SU-DHL-6 (cell line): ENCODE measurements around the gene GAGE12J.
"Not testable (repeated sequence)": the region's sequence is repeated elsewhere in the genome, so short reads cannot be mapped to it uniquely, and the experiment has no call there.

Experiments used
- H2AFZ ChIP-seq: fragments of 200-600 bp; sonication (generic); 2 replicates; pipeline ENCODE4 v1.6.1; 2014; ENCODE audit warnings: low read depth, mild to moderate bottlenecking, moderate library complexity, mixed read lengths, antibody characterized with exemption, low read length; ENCODE audit not compliant: severe bottlenecking
- H3F3A ChIP-seq: fragments of 200-600 bp; shearing (Covaris generic); 2 replicates; pipeline ENCODE4 v1.6.0; 2016; ENCODE audit warnings: antibody characterized with exemption, mild to moderate bottlenecking; ENCODE audit not compliant: insufficient read depth
- H3K27ac ChIP-seq: fragments of 200-600 bp; sonication (generic); 2 replicates; pipeline ENCODE4 v1.5.1; 2016; ENCODE audit warnings: low read depth, mild to moderate bottlenecking, low read length, moderate library complexity, mixed read lengths
- H3K27me3 ChIP-seq: fragments of 200-600 bp; sonication (generic), shearing (Covaris generic); 2 replicates; pipeline ENCODE4 v1.6.0; 2014; ENCODE audit warnings: mild to moderate bottlenecking, low read length
- H3K36me3 ChIP-seq: fragments of 200-600 bp; sonication (generic); 2 replicates; pipeline ENCODE4 v1.6.1; 2014; ENCODE audit warnings: mild to moderate bottlenecking, low read length, mixed read lengths
- H3K4me2 ChIP-seq: fragments of 300-600, 200-600 bp; shearing (Covaris generic), sonication (generic); 2 replicates; pipeline ENCODE4 v1.6.0; 2014; ENCODE audit warnings: low read length, low read depth, mild to moderate bottlenecking; ENCODE audit not compliant: poor library complexity, severe bottlenecking
- H3K4me3 ChIP-seq: fragments of 200-600 bp; sonication (generic); 2 replicates; pipeline ENCODE4 v1.5.1; 2014; ENCODE audit warnings: antibody characterized with exemption, low read length, mild to moderate bottlenecking, mixed read lengths; ENCODE audit not compliant: insufficient read depth, poor library complexity, severe bottlenecking
- H3K79me2 ChIP-seq: fragments of 200-600 bp; sonication (generic); 2 replicates; pipeline ENCODE4 v1.6.1; 2014; ENCODE audit warnings: mild to moderate bottlenecking, low read length, moderate library complexity; ENCODE audit not compliant: insufficient read depth
- H3K9ac ChIP-seq: fragments of 200-600 bp; sonication (generic); 2 replicates; pipeline ENCODE4 v1.7.0; 2014; ENCODE audit warnings: mild to moderate bottlenecking, low read length
- H3K9me2 ChIP-seq: fragments of 200-600 bp; sonication (generic); replicated peaks from 2 replicates; pipeline ENCODE4 v1.6.1; 2014; ENCODE audit warnings: low read length; ENCODE audit not compliant: insufficient read depth
- H3K9me3 ChIP-seq: fragments of 200-600 bp; sonication (generic); 2 replicates; pipeline ENCODE4 v1.6.1; 2014; ENCODE audit warnings: low read length, mixed read lengths; ENCODE audit not compliant: insufficient read depth
- H4K20me1 ChIP-seq: fragments of 200-600 bp; sonication (generic); 2 replicates; pipeline ENCODE4 v1.6.1; 2014; ENCODE audit warnings: low read depth, mild to moderate bottlenecking, antibody characterized with exemption, low read length, moderate library complexity, mixed read lengths
- CTCF ChIP-seq: fragments of 200-600 bp; sonication (generic); IDR thresholded peaks from one replicate; pipeline ENCODE4 v1.5.1; 2017; ENCODE audit warnings: antibody characterized with exemption, mild to moderate bottlenecking, low read length, moderate library complexity; ENCODE audit not compliant: insufficient read depth, poor library complexity, severe bottlenecking
- EZH2phosphoT487 ChIP-seq: fragments of 200-600 bp; sonication (generic), shearing (Covaris generic); conservative IDR thresholded peaks from 2 replicates; pipeline ENCODE4 v1.6.1; 2018; ENCODE audit warnings: mild to moderate bottlenecking, antibody characterized with exemption, low read length, moderate library complexity, mixed read lengths

GAGE12J gene

DNA sequence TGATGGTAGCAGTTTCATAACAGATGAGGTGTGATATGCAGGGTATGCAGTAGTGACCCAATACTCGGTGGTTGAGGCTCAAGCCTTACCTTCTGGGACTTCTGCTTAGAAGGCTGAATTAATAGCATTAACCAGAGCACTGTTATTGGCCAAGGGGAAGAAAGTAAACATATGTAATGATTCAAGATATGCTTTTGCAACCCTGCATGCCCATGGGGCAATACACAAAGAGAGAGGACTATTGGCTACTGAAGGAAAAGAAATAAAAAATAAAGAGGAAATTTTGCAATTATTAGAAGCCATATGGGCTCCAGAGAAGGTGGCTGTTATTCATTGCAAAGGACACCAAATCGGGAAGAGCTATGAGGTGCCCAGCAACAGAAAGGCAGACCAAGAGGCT lies 9.7 kb upstream of the GAGE12J start:
- Histone ChIP-seq H3K79me2 (no peaks in the 10 kb centered on the region), H2AFZ (no peak overlapping the region), H3K27me3 (no peaks in the 10 kb centered on the region), H3K9me3 (no peaks in the 10 kb centered on the region), H3K4me3 (no peak overlapping the region), H4K20me1 (no peaks in the 10 kb centered on the region), H3K9ac (no peak overlapping the region), H3K36me3 (no peaks in the 10 kb centered on the region), H3K27ac (no peak overlapping the region), H3K4me2 (no peak overlapping the region), H3F3A (no peaks in the 10 kb centered on the region), H3K9me2 (no peaks in the 10 kb centered on the region)
- no peak for TF ChIP-seq EZH2phosphoT487
- no peak for TF ChIP-seq CTCF

- TF ChIP-seq EZH2phosphoT487 = no peak
- TF ChIP-seq CTCF = no peak
- no peak overlapping the region for H3K4me2 ChIP-seq
- H3K9me2 ChIP-seq = no peaks in the 10 kb centered on the region
- H4K20me1 ChIP-seq = no peaks in the 10 kb centered on the region
- no peak overlapping the region for H3K4me3 ChIP-seq
- no peaks in the 10 kb centered on the region for H3K79me2 ChIP-seq
- no peaks in the 10 kb centered on the region for H3K27me3 ChIP-seq
- H3K27ac ChIP-seq = no peak overlapping the region
- no peaks in the 10 kb centered on the region for H3F3A ChIP-seq
- no peaks in the 10 kb centered on the region for H3K36me3 ChIP-seq
- H2AFZ ChIP-seq = no peak overlapping the region
- H3K9me3 ChIP-seq = no peaks in the 10 kb centered on the region
- no peak overlapping the region for H3K9ac ChIP-seq
Measured at GRCh38 chrX:49316085-49316484, 5.8 kb upstream of the GAGE12J start.

DNA sequence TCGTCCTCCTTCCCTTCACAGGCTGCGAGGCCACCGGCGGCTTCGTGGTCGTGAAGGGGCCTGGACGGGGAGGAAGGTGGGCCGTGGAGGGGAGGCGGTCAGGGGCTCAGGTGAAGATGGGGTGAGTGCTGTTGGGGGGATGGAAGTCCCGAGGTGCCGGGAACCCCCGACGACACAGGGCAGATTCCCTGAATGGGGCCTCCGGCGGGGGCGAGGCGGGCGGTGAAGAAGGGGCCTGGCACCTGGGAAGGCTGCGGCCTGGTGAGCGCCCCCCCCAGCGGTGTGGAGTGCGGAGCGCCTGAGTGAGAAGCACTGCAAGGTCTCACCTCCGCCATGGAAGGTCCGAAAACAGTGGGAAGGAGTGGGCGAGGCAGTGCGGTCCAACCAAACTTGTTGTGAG lies 429 bp downstream of the GAGE12J start:
- not testable (repeated sequence) for H4K20me1 ChIP-seq, H3K4me2 ChIP-seq, H3K9me3 ChIP-seq, H3F3A ChIP-seq, H3K36me3 ChIP-seq, H3K27me3 ChIP-seq, H3K9me2 ChIP-seq, H3K9ac ChIP-seq, H2AFZ ChIP-seq, H3K4me3 ChIP-seq, H3K79me2 ChIP-seq, H3K27ac ChIP-seq

- not testable (repeated sequence) for H3K79me2 ChIP-seq, H3F3A ChIP-seq, H3K4me3 ChIP-seq, H2AFZ ChIP-seq, H3K9me2 ChIP-seq, H4K20me1 ChIP-seq, H3K9ac ChIP-seq, H3K27ac ChIP-seq, H3K9me3 ChIP-seq, H3K4me2 ChIP-seq, H3K27me3 ChIP-seq, H3K36me3 ChIP-seq
Measured at GRCh38 chrX:49323735-49324134, 1.9 kb downstream of the GAGE12J start.

DNA sequence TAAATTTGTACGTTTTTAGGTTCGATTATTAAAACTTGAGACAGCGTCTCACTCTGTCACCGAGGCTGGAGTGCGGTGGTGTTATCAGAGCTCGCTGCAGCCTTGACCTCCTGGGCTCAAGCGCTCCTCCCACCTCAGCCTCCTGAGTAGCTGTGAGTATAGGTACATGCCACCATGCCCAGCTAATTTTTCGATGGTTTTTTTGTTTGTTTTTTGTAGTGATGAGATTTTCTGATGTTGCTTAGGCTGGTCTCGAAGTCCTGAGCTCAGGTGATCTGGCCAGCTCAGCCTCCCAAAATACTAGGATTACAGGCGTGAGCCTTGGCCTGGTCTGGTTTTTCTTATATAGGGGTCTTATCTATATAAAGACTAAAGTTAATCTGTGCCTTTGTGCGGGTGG lies 8.6 kb downstream of the GAGE12J start:
- H3K4me3 ChIP-seq, H4K20me1 ChIP-seq, H3K9ac ChIP-seq, H2AFZ ChIP-seq, H3K79me2 ChIP-seq, H3K36me3 ChIP-seq, H3K27me3 ChIP-seq, H3K4me2 ChIP-seq, H3K9me3 ChIP-seq, H3K27ac ChIP-seq, H3K9me2 ChIP-seq, H3F3A ChIP-seq: not testable (repeated sequence)

GRCh38 chrX:49331282-49331681 lies 9.4 kb downstream of the GAGE12J start, which contains the start of gene GAGE13:
TSS of gene GAGE13 (plus strand) at chrX:49331582. CDS start at chrX:49332738, 1,156 bp downstream.
- not testable (repeated sequence) for H3K9me3 ChIP-seq, H3K36me3 ChIP-seq, H3K79me2 ChIP-seq, H4K20me1 ChIP-seq, H3K27ac ChIP-seq, H3K4me3 ChIP-seq, H3K9me2 ChIP-seq, H3F3A ChIP-seq, H2AFZ ChIP-seq, H3K4me2 ChIP-seq, H3K9ac ChIP-seq, H3K27me3 ChIP-seq

DNA sequence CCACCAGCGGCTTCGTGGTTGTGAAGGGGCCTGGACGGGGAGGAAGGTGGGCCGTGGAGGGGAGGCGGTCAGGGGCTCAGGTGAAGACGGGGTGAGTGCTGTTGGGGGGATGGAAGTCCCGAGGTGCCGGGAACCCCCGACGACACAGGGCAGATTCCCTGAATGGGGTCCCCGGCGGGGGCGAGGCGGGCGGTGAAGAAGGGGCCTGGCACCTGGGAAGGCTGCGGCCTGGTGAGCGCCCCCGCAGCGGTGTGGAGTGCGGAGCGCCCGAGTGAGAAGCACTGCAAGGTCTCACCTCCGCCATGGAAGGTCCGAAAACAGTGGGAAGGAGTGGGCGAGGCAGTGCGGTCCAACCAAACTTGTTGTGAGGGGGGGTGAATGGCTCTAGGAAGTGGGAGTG lies 10.0 kb downstream of the GAGE12J start:
- H3K4me3 ChIP-seq, H3K27me3 ChIP-seq, H2AFZ ChIP-seq, H3K27ac ChIP-seq, H3K79me2 ChIP-seq, H3F3A ChIP-seq, H3K9me2 ChIP-seq, H3K4me2 ChIP-seq, H4K20me1 ChIP-seq, H3K9me3 ChIP-seq, H3K9ac ChIP-seq, H3K36me3 ChIP-seq: not testable (repeated sequence)
